Mesenchymal stem cell (in vitro differentiated cells and primary cell): ENCODE measurements around the gene HOXB4.

Experiments
- DNase-seq: peaks from one replicate; pipeline ENCODE4 v3.0.0-alpha.2; 2013
- H2AFZ ChIP-seq: one replicate; pipeline ENCODE4 v1.6.1; 2013; ENCODE audit warnings: low read depth, mild to moderate bottlenecking, control low read depth, inconsistent platforms, low read length, moderate library complexity
- H2AK5ac ChIP-seq: 2 replicates; pipeline ENCODE4 v1.6.1; 2013; ENCODE audit warnings: low read length, moderate library complexity, mild to moderate bottlenecking, inconsistent platforms; ENCODE audit not compliant: severe bottlenecking
- H2BK120ac ChIP-seq: one replicate; pipeline ENCODE4 v1.6.1; 2013; ENCODE audit warnings: low read depth, mild to moderate bottlenecking, inconsistent platforms, low read length, moderate library complexity
- H2BK12ac ChIP-seq, 2 experiments: one replicate each; pipeline ENCODE4 v1.6.1; 2013; ENCODE audit warnings: inconsistent platforms in 2 of 2, low read length in 2 of 2, mild to moderate bottlenecking in 2 of 2, moderate library complexity in 2 of 2, control low read depth in 1 of 2
- H2BK15ac ChIP-seq: one replicate; pipeline ENCODE4 v1.6.1; 2013; ENCODE audit warnings: mild to moderate bottlenecking, low read depth, inconsistent platforms; ENCODE audit not compliant: poor library complexity, severe bottlenecking
- H2BK5ac ChIP-seq: 2 replicates; pipeline ENCODE4 v1.6.1; 2013; ENCODE audit warnings: low read depth, mild to moderate bottlenecking, low read length, control low read depth, inconsistent platforms; ENCODE audit not compliant: poor library complexity, severe bottlenecking
- H3K14ac ChIP-seq, 2 experiments: one replicate each; pipeline ENCODE4 v1.6.1; 2013; ENCODE audit warnings: inconsistent platforms in 2 of 2, low read length in 2 of 2, control low read depth in 1 of 2, mild to moderate bottlenecking in 1 of 2, moderate library complexity in 1 of 2
- H3K18ac ChIP-seq, 2 experiments: one replicate each; pipeline ENCODE4 v1.6.1; 2013; ENCODE audit warnings: inconsistent platforms in 2 of 2, low read length in 2 of 2, control low read depth in 1 of 2, low read depth in 1 of 2, mild to moderate bottlenecking in 1 of 2
- H3K23ac ChIP-seq, 2 experiments: one replicate each; pipeline ENCODE4 v1.6.1; 2013; ENCODE audit warnings: inconsistent platforms in 2 of 2, low read length in 2 of 2, mild to moderate bottlenecking in 2 of 2, moderate library complexity in 2 of 2, control low read depth in 1 of 2
- H3K27ac ChIP-seq: 2 replicates; pipeline ENCODE4 v1.5.1; 2013; ENCODE audit warnings: mild to moderate bottlenecking, moderate library complexity, low read length, control low read depth, inconsistent platforms; ENCODE audit not compliant: poor library complexity, severe bottlenecking
- H3K27me3 ChIP-seq, 2 experiments: 2 replicates each; pipeline versions ENCODE4 v1.6.1 to v1.7.0; 2013; ENCODE audit warnings: low read length in 2 of 2, mild to moderate bottlenecking in 2 of 2, moderate library complexity in 2 of 2, control low read depth in 1 of 2, inconsistent platforms in 1 of 2; ENCODE audit not compliant: control insufficient read depth in 1 of 2, insufficient read depth in 1 of 2
- H3K36me3 ChIP-seq, 2 experiments: 2 replicates each; pipeline versions ENCODE4 v1.6.1 to v1.7.0; 2013; ENCODE audit warnings: low read length in 2 of 2, control low read depth in 1 of 2, inconsistent platforms in 1 of 2, low read depth in 1 of 2, mild to moderate bottlenecking in 1 of 2; ENCODE audit not compliant: insufficient read depth in 2 of 2, control insufficient read depth in 1 of 2
- H3K4ac ChIP-seq, 2 experiments: one replicate each; pipeline ENCODE4 v1.6.1; 2013; ENCODE audit warnings: inconsistent platforms in 2 of 2, low read length in 2 of 2, mild to moderate bottlenecking in 2 of 2, moderate library complexity in 2 of 2, control low read depth in 1 of 2, low read depth in 1 of 2
- H3K4me1 ChIP-seq: 2 replicates; pipeline ENCODE4 v1.6.1; 2013; ENCODE audit warnings: low read depth, low read length, control low read depth; ENCODE audit not compliant: control insufficient read depth, insufficient read depth
- H3K4me2 ChIP-seq: 2 replicates; pipeline ENCODE4 v1.6.1; 2013; ENCODE audit warnings: low read length, mild to moderate bottlenecking, inconsistent platforms; ENCODE audit not compliant: poor library complexity, severe bottlenecking
- H3K4me3 ChIP-seq, 2 experiments: 2 replicates each; pipeline versions ENCODE4 v1.5.1 to v1.7.0; 2013; ENCODE audit warnings: low read length in 2 of 2, mild to moderate bottlenecking in 2 of 2, control low read depth in 1 of 2, low read depth in 1 of 2; ENCODE audit not compliant: insufficient read depth in 1 of 2
- H3K79me1 ChIP-seq: replicated peaks from 2 replicates; pipeline ENCODE4 v1.6.1; 2013; ENCODE audit warnings: mild to moderate bottlenecking, control low read depth, low read length, inconsistent platforms; ENCODE audit not compliant: poor library complexity, severe bottlenecking
- H3K9ac ChIP-seq: 2 replicates; pipeline ENCODE4 v1.7.0; 2013; ENCODE audit warnings: mild to moderate bottlenecking, low read length, moderate library complexity
- H3K9me3 ChIP-seq: 2 replicates; pipeline ENCODE4 v1.7.0; 2013; ENCODE audit warnings: mild to moderate bottlenecking, low read length; ENCODE audit not compliant: control insufficient read depth
- H4K8ac ChIP-seq: one replicate; pipeline ENCODE4 v1.6.1; 2013; ENCODE audit warnings: inconsistent platforms, mild to moderate bottlenecking, low read length, moderate library complexity
- H4K91ac ChIP-seq: one replicate; pipeline ENCODE4 v1.6.1; 2013; ENCODE audit warnings: mild to moderate bottlenecking, low read length, inconsistent platforms
- WGBS: methylation state at CpG from one replicate; pipeline ENCODE4 v1.1.7; 2013; ENCODE audit warnings: mixed read lengths; 5-methylcytosine and 5-hydroxymethylcytosine counted together

HOXB4 gene

GRCh38 chr17:48543107-48543853, 34.9 kb downstream of the HOXB4 start:
- Histone ChIP-seq H3K27ac (peak overlapping the region; percentile 99), H3K18ac (peak overlapping the region; percentile 93 to 96), H2AFZ (no peak overlapping the region), H2BK15ac (peak overlapping the region; percentile 90), H2BK5ac (peak overlapping the region; percentile 85), H3K4me1 (peaks cover 20% of the 10 kb centered on the region), H3K9me3 (no peaks in the 10 kb centered on the region), H3K23ac (peak overlapping the region in 1 of 2 experiments; percentile 34), H2BK120ac (peak overlapping the region; percentile 89), H2BK12ac (peak overlapping the region; percentile 4 to 90), H3K4ac (peak overlapping the region; percentile 88 to 89), H3K4me3 (peak overlapping the region; percentile 73 to 97), H3K36me3 (peaks cover 17% of the 10 kb centered on the region in 2 experiments), H3K14ac (peak overlapping the region in 1 of 2 experiments; percentile 96), H4K8ac (peak overlapping the region; percentile 78), H3K27me3 (no peaks in the 10 kb centered on the region), H3K79me1 (no peaks in the 10 kb centered on the region), H4K91ac (peak overlapping the region; percentile 85), H2AK5ac (peak overlapping the region; percentile 2), H3K4me2 (peak overlapping the region; percentile 63), H3K9ac (peak overlapping the region; percentile 100)
- under 1% methylated on average over 65 of the region's 72 CpGs for WGBS
- DNase-seq, result peak; percentile 66

DNA sequence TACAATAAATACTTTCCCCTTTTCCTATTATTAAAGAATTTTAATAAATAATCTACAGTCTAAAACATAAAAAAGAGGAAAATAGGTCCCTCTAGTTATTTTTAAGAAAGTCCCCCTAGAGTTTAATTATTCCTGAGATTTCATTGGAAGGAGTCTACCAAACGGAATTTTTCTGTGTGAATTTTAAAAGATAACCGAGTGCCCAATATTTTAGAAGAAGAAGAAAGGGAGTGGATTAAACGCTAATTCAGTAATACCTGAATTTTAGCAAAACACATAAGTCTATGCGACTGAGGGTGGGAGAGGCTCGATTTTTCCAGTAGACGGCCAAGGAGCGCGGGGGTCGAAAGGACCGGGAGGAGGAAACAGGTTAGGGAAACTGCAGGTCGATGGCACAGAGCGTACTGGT, 35.4 kb downstream of the HOXB4 start:
- WGBS, result 3% methylated on average over 12 of the region's 12 CpGs

GRCh38 chr17:48542114-48542656, 36.0 kb downstream of the HOXB4 start:
- Histone ChIP-seq H3K4ac (peak overlapping the region; percentile 76 to 93), H2AFZ (no peak overlapping the region), H2BK15ac (peak overlapping the region; percentile 62), H3K9me3 (no peaks in the 10 kb centered on the region), H3K27me3 (no peaks in the 10 kb centered on the region), H3K18ac (peak overlapping the region; percentile 88 to 99), H4K8ac (peak overlapping the region; percentile 93), H3K27ac (peak overlapping the region; percentile 99), H2BK5ac (peak overlapping the region; percentile 97), H3K9ac (peak overlapping the region; percentile 100), H3K4me1 (peaks cover 19% of the 10 kb centered on the region), H3K79me1 (no peaks in the 10 kb centered on the region), H3K36me3 (peaks cover 14 to 17% of the 10 kb centered on the region in 2 experiments), H3K4me3 (peak overlapping the region; percentile 70 to 97), H3K14ac (peak overlapping the region; percentile 29 to 44), H2AK5ac (peak overlapping the region; percentile 88), H3K4me2 (peak overlapping the region; percentile 79), H2BK12ac (peak overlapping the region; percentile 45 to 82), H4K91ac (peak overlapping the region; percentile 96), H2BK120ac (peak overlapping the region; percentile 98), H3K23ac (peak overlapping the region; percentile 93 to 99)
- DNase-seq, result peak; percentile 62
- WGBS, result under 1% methylated on average over 21 of the region's 27 CpGs

More for the DNA sequence above, 35.4 kb downstream of the HOXB4 start:
- Histone ChIP-seq H2BK12ac (no peak overlapping the region), H3K4ac (peak overlapping the region; percentile 88 to 89), H3K4me1 (peaks cover 19% of the 10 kb centered on the region), H3K14ac (no peak overlapping the region), H3K4me3 (peak overlapping the region; percentile 73 to 97), H3K9me3 (no peaks in the 10 kb centered on the region), H3K18ac (peak overlapping the region; percentile 93 to 96), H3K4me2 (peak overlapping the region; percentile 63), H2BK5ac (peak overlapping the region; percentile 85), H2AFZ (no peak overlapping the region), H3K36me3 (peaks cover 14 to 17% of the 10 kb centered on the region in 2 experiments), H3K27me3 (no peaks in the 10 kb centered on the region), H2BK15ac (no peak overlapping the region), H2BK120ac (peak overlapping the region; percentile 89), H4K8ac (peak overlapping the region; percentile 56), H3K9ac (peak overlapping the region; percentile 100), H4K91ac (peak overlapping the region; percentile 41), H3K79me1 (no peaks in the 10 kb centered on the region), H3K23ac (no peak overlapping the region), H3K27ac (peak overlapping the region; percentile 99), H2AK5ac (peak overlapping the region; percentile 2)
- no peak for DNase-seq

GRCh38 chr17:48541577-48542113, 36.5 kb downstream of the HOXB4 start:
- peak overlapping the region; percentile 70 to 97 for H3K4me3 ChIP-seq
- H3K36me3 ChIP-seq, result peaks cover 14 to 17% of the 10 kb centered on the region in 2 experiments
- peak overlapping the region; percentile 88 for H2AK5ac ChIP-seq
- peak overlapping the region; percentile 88 to 99 for H3K18ac ChIP-seq
- under 1% methylated on average over 36 of the region's 36 CpGs for WGBS
- H3K9ac ChIP-seq, result peak overlapping the region; percentile 100
- H2BK5ac ChIP-seq, result peak overlapping the region; percentile 97
- H2BK120ac ChIP-seq, result peak overlapping the region; percentile 98
- peak overlapping the region; percentile 99 for H3K27ac ChIP-seq
- H3K4me1 ChIP-seq, result peaks cover 16% of the 10 kb centered on the region
- H3K79me1 ChIP-seq, result no peaks in the 10 kb centered on the region
- H3K23ac ChIP-seq, result peak overlapping the region in 1 of 2 experiments; percentile 93
- H2AFZ ChIP-seq, result no peak overlapping the region
- peak overlapping the region; percentile 96 for H4K91ac ChIP-seq
- H3K4me2 ChIP-seq, result peak overlapping the region; percentile 79
- H4K8ac ChIP-seq, result peak overlapping the region; percentile 93
- H3K27me3 ChIP-seq, result no peaks in the 10 kb centered on the region
- H3K14ac ChIP-seq, result peak overlapping the region; percentile 50 to 73
- H3K4ac ChIP-seq, result peak overlapping the region; percentile 76 to 93
- no peaks in the 10 kb centered on the region for H3K9me3 ChIP-seq
- H2BK12ac ChIP-seq, result peak overlapping the region; percentile 82 to 89
- H2BK15ac ChIP-seq, result peak overlapping the region; percentile 62
- DNase-seq, result peak; percentile 80
